SK-N-SH treated with all-trans-retinoic acid at 6 μM for 48 hours (cell line): ENCODE measurements around the gene TEAD1.

Experiments used
- ATAC-seq: fragments of 200-7000 bp; cut with Tn5 transposase; 3 replicates; pipeline ENCODE4 v1.9.1; 2020; ENCODE audit warnings: mild to moderate bottlenecking, moderate library complexity
- ARNTL ChIP-seq: fragments of 450-650 bp; formaldehyde crosslinking; IDR thresholded peaks from 2 replicates; pipeline ENCODE4 v1.5.0; 2020; ENCODE audit warnings: low read depth, mild to moderate bottlenecking, moderate library complexity, borderline replicate concordance
- BACH2 ChIP-seq: fragments of 250-450 bp; sonication (Bioruptor Pico); IDR thresholded peaks from 2 replicates; pipeline ENCODE4 v1.9.0; 2021; ENCODE audit warnings: mild to moderate bottlenecking, borderline replicate concordance
- CSDC2 ChIP-seq: fragments of 250-450 bp; sonication (Bioruptor Pico); IDR thresholded peaks from 2 replicates; pipeline ENCODE4 v1.5.0; 2020; ENCODE audit warnings: mild to moderate bottlenecking, moderate library complexity
- ISL1 ChIP-seq: fragments of 250-450 bp; sonication (Bioruptor Pico); IDR thresholded peaks from 2 replicates; pipeline ENCODE4 v2.1.2; 2022; ENCODE audit warnings: mild to moderate bottlenecking, moderate library complexity
- OSR1 ChIP-seq: fragments of 250-450 bp; sonication (Bioruptor Pico); IDR thresholded peaks from 2 replicates; pipeline ENCODE4 v1.8.0; 2022; ENCODE audit warnings: moderate library complexity, mild to moderate bottlenecking, inconsistent platforms
- SNAI2 ChIP-seq: fragments of 250-450 bp; sonication (Bioruptor Pico); IDR thresholded peaks from 2 replicates; pipeline ENCODE4 v1.5.0; 2020; ENCODE audit warnings: mild to moderate bottlenecking, moderate library complexity
- TCF4 ChIP-seq: fragments of 250-450 bp; sonication (Bioruptor Pico); IDR thresholded peaks from 2 replicates; pipeline ENCODE4 v1.8.0; 2021; ENCODE audit warnings: mild to moderate bottlenecking, moderate library complexity, borderline replicate concordance
- TOX ChIP-seq: fragments of 250-450 bp; sonication (Bioruptor Pico); IDR thresholded peaks from 2 replicates; pipeline ENCODE4 v1.8.0; 2021; ENCODE audit warnings: mild to moderate bottlenecking, moderate library complexity, borderline replicate concordance
- ZFP3 ChIP-seq: fragments of 250-450 bp; sonication (Bioruptor Pico); IDR thresholded peaks from 2 replicates; pipeline ENCODE4 v1.5.0; 2020; ENCODE audit warnings: mild to moderate bottlenecking, moderate library complexity
- ZFP30 ChIP-seq: fragments of 450-650 bp; formaldehyde crosslinking; IDR thresholded peaks from 2 replicates; pipeline ENCODE4 v1.5.0; 2022; ENCODE audit warnings: mild to moderate bottlenecking, moderate library complexity
- ZNF565 ChIP-seq: fragments of 450-650 bp; formaldehyde crosslinking; conservative IDR thresholded peaks from 2 replicates; pipeline ENCODE4 v1.5.0; 2020; ENCODE audit warnings: low read depth, mild to moderate bottlenecking, moderate library complexity
- ZNF70 ChIP-seq: fragments of 450-650 bp; formaldehyde crosslinking; IDR thresholded peaks from 2 replicates; pipeline ENCODE4 v1.5.0; 2020; ENCODE audit warnings: mild to moderate bottlenecking, moderate library complexity
- ZNF8 ChIP-seq: fragments of 450-650 bp; formaldehyde crosslinking; IDR thresholded peaks from 2 replicates; pipeline ENCODE4 v1.5.0; 2020; ENCODE audit warnings: mild to moderate bottlenecking, moderate library complexity
- TF ChIP-seq, protein P1 (sequence below): fragments of 250-450 bp; sonication (Bioruptor Pico); IDR thresholded peaks from 2 replicates; pipeline ENCODE4 v1.8.0; 2020; ENCODE audit warnings: mild to moderate bottlenecking, moderate library complexity, borderline replicate concordance
- TF ChIP-seq, protein P2 (sequence below): fragments of 250-450 bp; sonication (Bioruptor Pico); IDR thresholded peaks from 2 replicates; pipeline ENCODE4 v1.5.0; 2020; ENCODE audit warnings: mild to moderate bottlenecking, moderate library complexity
- TF ChIP-seq, protein P3 (sequence below): fragments of 250-450 bp; sonication (Bioruptor Pico); IDR thresholded peaks from 2 replicates; pipeline ENCODE4 v1.8.0; 2021; ENCODE audit warnings: low read depth, mild to moderate bottlenecking, moderate library complexity, borderline replicate concordance
- TF ChIP-seq, protein P4 (sequence below): fragments of 250-450 bp; sonication (Bioruptor Pico); IDR thresholded peaks from 2 replicates; pipeline ENCODE4 v1.5.1; 2020; ENCODE audit warnings: low read depth, mild to moderate bottlenecking, moderate library complexity

Gene TEAD1

DNA sequence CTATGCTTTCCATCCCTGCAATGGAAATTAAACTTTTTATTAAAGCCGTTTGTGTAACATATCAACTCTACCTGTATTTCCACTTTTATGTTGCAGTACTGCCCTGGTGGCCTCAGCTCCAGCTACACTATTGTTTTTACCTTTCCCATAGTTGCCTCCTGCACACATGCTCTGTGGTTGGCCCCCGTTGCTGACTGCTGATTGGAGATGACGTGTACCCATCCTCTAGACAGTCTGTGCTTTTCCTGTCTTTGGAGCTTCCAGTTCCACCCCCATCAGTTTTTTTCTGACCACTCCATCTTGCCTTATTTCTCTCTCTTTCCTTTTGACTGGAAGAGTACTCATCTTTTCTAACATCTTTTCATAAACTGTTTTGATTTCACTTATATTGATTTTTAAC lies 123.8 kb downstream of the TEAD1 start:
- ATAC-seq, result no peak
- no peak for TF ChIP-seq ZFP3 (CRISPR knock-in tag)
- no peak for TF ChIP-seq OSR1 (CRISPR knock-in tag)
- TF ChIP-seq, protein P1, sequence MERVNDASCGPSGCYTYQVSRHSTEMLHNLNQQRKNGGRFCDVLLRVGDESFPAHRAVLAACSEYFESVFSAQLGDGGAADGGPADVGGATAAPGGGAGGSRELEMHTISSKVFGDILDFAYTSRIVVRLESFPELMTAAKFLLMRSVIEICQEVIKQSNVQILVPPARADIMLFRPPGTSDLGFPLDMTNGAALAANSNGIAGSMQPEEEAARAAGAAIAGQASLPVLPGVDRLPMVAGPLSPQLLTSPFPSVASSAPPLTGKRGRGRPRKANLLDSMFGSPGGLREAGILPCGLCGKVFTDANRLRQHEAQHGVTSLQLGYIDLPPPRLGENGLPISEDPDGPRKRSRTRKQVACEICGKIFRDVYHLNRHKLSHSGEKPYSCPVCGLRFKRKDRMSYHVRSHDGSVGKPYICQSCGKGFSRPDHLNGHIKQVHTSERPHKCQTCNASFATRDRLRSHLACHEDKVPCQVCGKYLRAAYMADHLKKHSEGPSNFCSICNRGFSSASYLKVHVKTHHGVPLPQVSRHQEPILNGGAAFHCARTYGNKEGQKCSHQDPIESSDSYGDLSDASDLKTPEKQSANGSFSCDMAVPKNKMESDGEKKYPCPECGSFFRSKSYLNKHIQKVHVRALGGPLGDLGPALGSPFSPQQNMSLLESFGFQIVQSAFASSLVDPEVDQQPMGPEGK (CRISPR knock-in tag), result no peak
- no peak for TF ChIP-seq CSDC2 (CRISPR knock-in tag)
- no peak for TF ChIP-seq ARNTL (CRISPR knock-in tag)
- no peak for TF ChIP-seq SNAI2 (CRISPR knock-in tag)
- no peak for TF ChIP-seq ZNF70 (CRISPR knock-in tag)
- TF ChIP-seq, protein P2, sequence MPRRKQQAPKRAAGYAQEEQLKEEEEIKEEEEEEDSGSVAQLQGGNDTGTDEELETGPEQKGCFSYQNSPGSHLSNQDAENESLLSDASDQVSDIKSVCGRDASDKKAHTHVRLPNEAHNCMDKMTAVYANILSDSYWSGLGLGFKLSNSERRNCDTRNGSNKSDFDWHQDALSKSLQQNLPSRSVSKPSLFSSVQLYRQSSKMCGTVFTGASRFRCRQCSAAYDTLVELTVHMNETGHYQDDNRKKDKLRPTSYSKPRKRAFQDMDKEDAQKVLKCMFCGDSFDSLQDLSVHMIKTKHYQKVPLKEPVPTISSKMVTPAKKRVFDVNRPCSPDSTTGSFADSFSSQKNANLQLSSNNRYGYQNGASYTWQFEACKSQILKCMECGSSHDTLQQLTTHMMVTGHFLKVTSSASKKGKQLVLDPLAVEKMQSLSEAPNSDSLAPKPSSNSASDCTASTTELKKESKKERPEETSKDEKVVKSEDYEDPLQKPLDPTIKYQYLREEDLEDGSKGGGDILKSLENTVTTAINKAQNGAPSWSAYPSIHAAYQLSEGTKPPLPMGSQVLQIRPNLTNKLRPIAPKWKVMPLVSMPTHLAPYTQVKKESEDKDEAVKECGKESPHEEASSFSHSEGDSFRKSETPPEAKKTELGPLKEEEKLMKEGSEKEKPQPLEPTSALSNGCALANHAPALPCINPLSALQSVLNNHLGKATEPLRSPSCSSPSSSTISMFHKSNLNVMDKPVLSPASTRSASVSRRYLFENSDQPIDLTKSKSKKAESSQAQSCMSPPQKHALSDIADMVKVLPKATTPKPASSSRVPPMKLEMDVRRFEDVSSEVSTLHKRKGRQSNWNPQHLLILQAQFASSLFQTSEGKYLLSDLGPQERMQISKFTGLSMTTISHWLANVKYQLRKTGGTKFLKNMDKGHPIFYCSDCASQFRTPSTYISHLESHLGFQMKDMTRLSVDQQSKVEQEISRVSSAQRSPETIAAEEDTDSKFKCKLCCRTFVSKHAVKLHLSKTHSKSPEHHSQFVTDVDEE (CRISPR knock-in tag), result no peak
- TF ChIP-seq ZNF8 (CRISPR knock-in tag), result no peak
- TF ChIP-seq, protein P3, sequence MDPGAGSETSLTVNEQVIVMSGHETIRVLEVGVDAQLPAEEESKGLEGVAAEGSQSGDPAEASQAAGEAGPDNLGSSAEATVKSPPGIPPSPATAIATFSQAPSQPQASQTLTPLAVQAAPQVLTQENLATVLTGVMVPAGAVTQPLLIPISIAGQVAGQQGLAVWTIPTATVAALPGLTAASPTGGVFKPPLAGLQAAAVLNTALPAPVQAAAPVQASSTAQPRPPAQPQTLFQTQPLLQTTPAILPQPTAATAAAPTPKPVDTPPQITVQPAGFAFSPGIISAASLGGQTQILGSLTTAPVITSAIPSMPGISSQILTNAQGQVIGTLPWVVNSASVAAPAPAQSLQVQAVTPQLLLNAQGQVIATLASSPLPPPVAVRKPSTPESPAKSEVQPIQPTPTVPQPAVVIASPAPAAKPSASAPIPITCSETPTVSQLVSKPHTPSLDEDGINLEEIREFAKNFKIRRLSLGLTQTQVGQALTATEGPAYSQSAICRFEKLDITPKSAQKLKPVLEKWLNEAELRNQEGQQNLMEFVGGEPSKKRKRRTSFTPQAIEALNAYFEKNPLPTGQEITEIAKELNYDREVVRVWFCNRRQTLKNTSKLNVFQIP (CRISPR knock-in tag), result no peak
- TF ChIP-seq ZFP30 (CRISPR knock-in tag), result no peak
- TF ChIP-seq TOX, result no peak
- TF ChIP-seq TCF4 (CRISPR knock-in tag), result no peak
- TF ChIP-seq ZNF565 (CRISPR knock-in tag), result no peak
- TF ChIP-seq, all 23 proteins: peak for 0

DNA sequence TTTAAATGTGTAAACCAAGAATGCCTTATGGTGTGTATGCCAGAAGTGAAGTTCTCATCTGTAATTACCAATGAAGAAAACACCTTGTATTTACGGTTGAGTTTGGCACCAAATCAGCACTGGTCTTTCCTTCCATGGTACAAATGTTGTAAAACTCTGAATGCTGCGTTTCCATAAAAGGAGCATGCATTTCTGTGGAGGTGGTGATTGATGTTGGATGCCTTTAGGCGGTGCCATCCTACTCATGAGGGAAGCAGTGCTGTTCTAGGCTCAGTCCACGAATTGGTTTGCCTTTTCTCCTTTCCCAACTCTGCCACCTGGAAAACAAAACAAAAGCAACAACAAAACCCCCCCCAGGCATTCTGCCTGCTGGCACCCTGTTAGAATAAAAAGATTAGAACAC lies 124.4 kb downstream of the TEAD1 start:
- no peak for ATAC-seq

More for the DNA sequence above, 124.4 kb downstream of the TEAD1 start:
- TF ChIP-seq, protein P4, sequence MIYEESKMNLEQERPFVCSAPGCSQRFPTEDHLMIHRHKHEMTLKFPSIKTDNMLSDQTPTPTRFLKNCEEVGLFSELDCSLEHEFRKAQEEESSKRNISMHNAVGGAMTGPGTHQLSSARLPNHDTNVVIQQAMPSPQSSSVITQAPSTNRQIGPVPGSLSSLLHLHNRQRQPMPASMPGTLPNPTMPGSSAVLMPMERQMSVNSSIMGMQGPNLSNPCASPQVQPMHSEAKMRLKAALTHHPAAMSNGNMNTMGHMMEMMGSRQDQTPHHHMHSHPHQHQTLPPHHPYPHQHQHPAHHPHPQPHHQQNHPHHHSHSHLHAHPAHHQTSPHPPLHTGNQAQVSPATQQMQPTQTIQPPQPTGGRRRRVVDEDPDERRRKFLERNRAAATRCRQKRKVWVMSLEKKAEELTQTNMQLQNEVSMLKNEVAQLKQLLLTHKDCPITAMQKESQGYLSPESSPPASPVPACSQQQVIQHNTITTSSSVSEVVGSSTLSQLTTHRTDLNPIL (CRISPR knock-in tag), result no peak
- no peak for TF ChIP-seq BACH2 (CRISPR knock-in tag)
- TF ChIP-seq, protein P3 (CRISPR knock-in tag), result no peak
- TF ChIP-seq SNAI2 (CRISPR knock-in tag), result no peak
- no peak for TF ChIP-seq ARNTL (CRISPR knock-in tag)
- no peak for TF ChIP-seq ISL1 (CRISPR knock-in tag)
- TF ChIP-seq, protein P2 (CRISPR knock-in tag), result no peak
- no peak for TF ChIP-seq TCF4 (CRISPR knock-in tag)
